ENCODE data around the gene HIVEP3. TPM values are rescaled to one million over a fixed set of nuclear protein-coding genes. Genes with fewer than 3 reads are reported as not detected.

HIVEP3 gene
- total RNA-seq, 1 donor from 2014 or later: 5.7 TPM

DNA sequence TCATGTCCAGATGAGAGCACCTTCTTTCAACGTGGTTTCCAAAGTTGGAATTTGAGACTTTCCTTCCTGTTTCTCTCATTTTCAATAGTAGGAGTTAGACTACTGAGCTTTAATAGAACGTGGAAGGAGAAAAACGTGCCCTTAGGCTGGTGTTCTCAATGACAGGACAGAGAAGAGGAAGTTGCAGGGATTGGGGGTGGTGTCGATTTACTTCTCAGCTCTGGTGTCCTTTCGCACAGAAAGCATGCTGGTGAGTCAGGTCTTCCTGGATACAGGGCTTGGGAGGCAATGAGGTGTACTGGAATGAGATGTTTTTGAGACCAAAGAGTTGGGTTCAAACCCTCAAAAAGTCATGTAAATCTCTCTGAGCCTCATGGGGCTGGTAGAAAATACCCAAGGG is 67.1 kb downstream of the HIVEP3 start:
- intact Hi-C loops (cut with micrococcal nuclease): no loop called here
- TF ChIP-seq, protein P1, sequence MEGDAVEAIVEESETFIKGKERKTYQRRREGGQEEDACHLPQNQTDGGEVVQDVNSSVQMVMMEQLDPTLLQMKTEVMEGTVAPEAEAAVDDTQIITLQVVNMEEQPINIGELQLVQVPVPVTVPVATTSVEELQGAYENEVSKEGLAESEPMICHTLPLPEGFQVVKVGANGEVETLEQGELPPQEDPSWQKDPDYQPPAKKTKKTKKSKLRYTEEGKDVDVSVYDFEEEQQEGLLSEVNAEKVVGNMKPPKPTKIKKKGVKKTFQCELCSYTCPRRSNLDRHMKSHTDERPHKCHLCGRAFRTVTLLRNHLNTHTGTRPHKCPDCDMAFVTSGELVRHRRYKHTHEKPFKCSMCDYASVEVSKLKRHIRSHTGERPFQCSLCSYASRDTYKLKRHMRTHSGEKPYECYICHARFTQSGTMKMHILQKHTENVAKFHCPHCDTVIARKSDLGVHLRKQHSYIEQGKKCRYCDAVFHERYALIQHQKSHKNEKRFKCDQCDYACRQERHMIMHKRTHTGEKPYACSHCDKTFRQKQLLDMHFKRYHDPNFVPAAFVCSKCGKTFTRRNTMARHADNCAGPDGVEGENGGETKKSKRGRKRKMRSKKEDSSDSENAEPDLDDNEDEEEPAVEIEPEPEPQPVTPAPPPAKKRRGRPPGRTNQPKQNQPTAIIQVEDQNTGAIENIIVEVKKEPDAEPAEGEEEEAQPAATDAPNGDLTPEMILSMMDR (IDR thresholded peaks at IDR 0.05; ENCODE audit: borderline replicate concordance): no peak
- H3K27ac ChIP-seq (replicated peaks): no peak overlapping the region
- no peaks in the 10 kb centered on the region for H3K27me3 ChIP-seq (ENCODE audit: low read depth)
- H3K36me3 ChIP-seq: no peaks in the 10 kb centered on the region
- DNase-seq: no peak
- H3K9me3 ChIP-seq (replicated peaks): no peaks in the 10 kb centered on the region
- H3K4me3 ChIP-seq: no peak overlapping the region
- H3K4me1 ChIP-seq: peaks cover 57% of the 10 kb centered on the region

DNA sequence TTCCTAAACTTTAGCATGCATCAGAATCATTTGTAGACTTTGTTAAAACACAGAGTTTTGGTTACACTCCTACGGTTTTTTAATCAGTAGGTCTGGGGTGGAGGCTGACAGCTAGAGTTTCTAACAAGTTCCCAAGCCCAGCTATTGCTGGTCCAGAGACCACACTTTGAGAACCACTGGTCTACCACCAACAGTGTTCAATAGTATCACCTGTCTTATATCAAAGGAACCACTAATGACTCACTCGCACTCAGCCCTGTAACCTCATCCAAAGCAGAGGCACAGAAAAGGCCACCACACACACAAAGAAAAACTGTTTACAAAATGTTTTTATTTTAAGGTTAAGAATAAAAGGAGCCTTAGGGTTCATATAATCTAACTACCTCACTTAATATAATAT is 68.7 kb downstream of the HIVEP3 start:
- Histone ChIP-seq H3K27me3 (ENCODE audit: low read depth) (no peaks in the 10 kb centered on the region), H3K9me3 (replicated peaks) (no peaks in the 10 kb centered on the region), H3K27ac (replicated peaks) (no peak overlapping the region), H3K4me3 (no peak overlapping the region), H3K36me3 (no peaks in the 10 kb centered on the region), H3K4me1 (peaks cover 51% of the 10 kb centered on the region)
- TF ChIP-seq, protein P1 (IDR thresholded peaks at IDR 0.05; ENCODE audit: borderline replicate concordance): no peak
- intact Hi-C loops (cut with micrococcal nuclease): no loop called here
- no peak for DNase-seq

DNA sequence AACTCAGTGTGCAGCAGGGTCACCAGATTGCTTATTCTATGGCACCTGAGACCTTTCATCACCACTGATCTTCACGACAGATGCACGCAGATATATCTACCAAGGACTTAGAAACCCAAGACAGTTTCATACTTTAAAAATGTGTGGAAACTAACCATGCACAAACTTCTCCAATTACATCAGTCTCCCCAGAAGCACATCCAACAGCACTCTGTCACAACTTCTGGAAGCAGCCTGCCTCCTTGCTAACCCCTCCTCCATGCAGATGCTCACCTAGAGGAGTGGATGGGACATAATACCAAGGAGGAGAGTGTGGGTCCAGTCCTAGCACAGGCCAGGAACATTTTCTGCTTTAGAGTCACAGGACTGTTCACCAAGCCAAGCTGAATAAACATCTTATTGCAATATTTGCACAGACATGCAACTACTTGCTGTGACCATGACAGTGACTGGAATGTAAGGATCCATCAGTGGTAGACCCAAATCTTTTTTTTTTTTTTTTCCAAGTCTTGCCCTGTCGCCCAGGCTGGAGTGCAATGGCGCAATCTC is 69.4 kb downstream of the HIVEP3 start:
- Histone ChIP-seq H3K27ac (replicated peaks) (no peak overlapping the region), H3K27me3 (ENCODE audit: low read depth) (no peaks in the 10 kb centered on the region), H3K36me3 (no peaks in the 10 kb centered on the region), H3K9me3 (replicated peaks) (no peaks in the 10 kb centered on the region), H3K4me3 (no peak overlapping the region), H3K4me1 (peaks cover 56% of the 10 kb centered on the region)
- TF ChIP-seq, protein P1 (IDR thresholded peaks at IDR 0.05; ENCODE audit: borderline replicate concordance): no peak
- no peak for DNase-seq
- intact Hi-C loops (cut with micrococcal nuclease): no loop called here

DNA sequence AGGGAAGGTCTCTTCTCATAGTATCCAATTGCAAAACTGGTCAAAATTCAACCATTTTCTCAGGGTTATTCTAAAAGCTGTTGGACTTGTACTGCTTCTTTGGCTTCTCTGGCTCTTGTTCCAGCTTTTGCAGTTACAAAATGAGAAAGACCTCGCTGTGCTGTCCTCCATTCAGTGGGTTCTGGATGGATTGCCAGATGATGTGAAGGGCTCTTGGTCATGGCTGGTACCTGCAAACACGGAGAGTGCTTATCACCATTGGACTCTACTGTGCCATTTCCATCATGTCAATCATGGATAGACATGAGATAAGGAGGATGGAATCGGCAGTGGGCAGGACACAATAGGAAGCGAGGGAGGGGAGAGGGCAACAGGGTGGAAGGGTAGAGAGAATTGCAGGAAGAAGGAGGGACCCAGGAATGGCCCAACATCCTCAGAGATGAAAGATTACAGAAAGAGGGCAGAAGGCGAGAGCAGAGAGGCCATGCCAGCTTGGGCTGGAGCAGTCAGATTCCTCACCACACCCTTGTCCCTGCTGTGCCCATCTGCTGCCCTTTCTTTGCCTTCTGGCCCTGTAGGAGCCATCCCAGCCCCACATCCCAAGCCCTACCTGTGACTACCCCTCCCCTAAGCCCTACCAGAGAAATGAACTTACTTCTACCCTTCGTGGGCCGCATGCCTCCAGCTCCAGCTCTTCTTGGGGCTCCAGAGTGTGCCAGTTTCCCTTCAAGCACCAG is 70.3 kb downstream of the HIVEP3 start:
- H3K9me3 ChIP-seq (replicated peaks): no peaks in the 10 kb centered on the region
- H3K4me3 ChIP-seq: no peak overlapping the region
- H3K27me3 ChIP-seq (ENCODE audit: low read depth): no peaks in the 10 kb centered on the region
- DNase-seq: no peak
- peaks cover 60% of the 10 kb centered on the region for H3K4me1 ChIP-seq
- TF ChIP-seq, protein P1 (IDR thresholded peaks at IDR 0.05; ENCODE audit: borderline replicate concordance): no peak
- no peaks in the 10 kb centered on the region for H3K36me3 ChIP-seq
- intact Hi-C loops (cut with micrococcal nuclease): no loop called here
- peak overlapping the region; percentile 81 for H3K27ac ChIP-seq (replicated peaks)

DNA sequence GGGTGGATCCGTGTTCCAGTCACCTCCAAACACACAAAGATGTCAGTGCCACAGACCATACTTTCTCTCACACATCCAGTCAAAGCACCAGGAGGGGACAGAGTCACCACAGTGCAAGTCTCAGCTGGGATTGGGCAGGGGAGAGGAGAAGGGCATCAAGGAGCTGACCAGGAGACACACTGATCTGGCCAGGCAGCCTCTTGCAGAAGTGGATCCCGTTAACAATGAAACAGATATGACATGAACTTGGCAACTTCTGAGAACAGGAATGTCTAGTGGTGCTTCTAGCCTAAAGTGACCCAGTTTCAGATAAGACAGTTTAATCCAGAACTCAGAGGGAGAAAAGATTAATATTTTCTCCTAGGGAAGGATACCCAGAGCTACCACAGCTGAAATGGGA is 71.0 kb downstream of the HIVEP3 start:
- intact Hi-C loops (cut with micrococcal nuclease): no loop called here
- Histone ChIP-seq H3K9me3 (replicated peaks) (no peaks in the 10 kb centered on the region), H3K36me3 (no peaks in the 10 kb centered on the region), H3K27ac (replicated peaks) (peak overlapping the region; percentile 81), H3K27me3 (ENCODE audit: low read depth) (no peaks in the 10 kb centered on the region), H3K4me1 (peaks cover 64% of the 10 kb centered on the region), H3K4me3 (no peak overlapping the region)
- DNase-seq: peak; percentile 35
- TF ChIP-seq, protein P1 (IDR thresholded peaks at IDR 0.05; ENCODE audit: borderline replicate concordance): peak; percentile 18

All from left ventricle myocardium inferior (tissue), 1 donor.